Lower leg skin (tissue), 4 donors: Measurements from ENCODE around the gene MAPKAPK2. TPM values are rescaled to one million over a fixed set of nuclear protein-coding genes. Genes with fewer than 3 reads are reported as not detected.

Experiments
- DNase-seq, 2 donors: peaks; one replicate each; pipeline ENCODE4 v3.0.0-alpha.2; 2019; ENCODE audit warnings: low spot score in 2 of 2
- H3K4me3 ChIP-seq: fragments of 200-600 bp; sonication (generic); 2 replicates; pipeline ENCODE4 v1.5.1; 2017; ENCODE audit warnings: mild to moderate bottlenecking, low read depth; ENCODE audit not compliant: poor library complexity, severe bottlenecking
- CTCF ChIP-seq, 3 donors: fragments of 450-650 bp; IDR thresholded peaks; one replicate each; pipeline ENCODE4 v1.5.1; 2016; ENCODE audit warnings: antibody characterized with exemption in 3 of 3, mild to moderate bottlenecking in 3 of 3, moderate library complexity in 2 of 3
- POLR2A ChIP-seq, 2 donors: fragments of 450-650 bp; IDR thresholded peaks; one replicate each; pipeline ENCODE4 v1.6.1; 2016 to 2017; ENCODE audit warnings: antibody characterized with exemption in 2 of 2, mild to moderate bottlenecking in 1 of 2, moderate library complexity in 1 of 2
- WGBS, 2 donors: methylation state at CpG; one replicate each; pipeline ENCODE4 v1.1.5; 2018; 5-methylcytosine and 5-hydroxymethylcytosine counted together
- intact Hi-C: fragments of 100-400 bp; cut with DNase I; formaldehyde crosslinking; loops from one replicate; pipeline ENCODE4 v1.15.0; 2023; ENCODE audit warnings: low total_unique reads
- total RNA-seq, 4 donors: library from RNA; depleted of rRNA; stranded (reverse); fragments of >200 nt; gene quantifications; one replicate each; pipeline ENCODE4 v1.1.0, GENCODE V29; 2016

The MAPKAPK2 gene
- total RNA-seq, 4 donors from 2014 or later: 40.0 to 62.4 (median 52.4) TPM

GRCh38 chr1:206710460-206710823 lies 25.7 kb downstream of the MAPKAPK2 start:
- 63 to 81% methylated on average over 3 of the region's 3 CpGs for WGBS, 2 donors
- TF ChIP-seq POLR2A (IDR thresholded peaks at IDR 0.05) (no peak), CTCF (IDR thresholded peaks at IDR 0.05) (no peak)
- no peak overlapping the region for H3K4me3 ChIP-seq
- intact Hi-C loops: no loop called here
- no peak for DNase-seq

- no peak for TF ChIP-seq POLR2A (IDR thresholded peaks at IDR 0.05)
- TF ChIP-seq CTCF (IDR thresholded peaks at IDR 0.05): no peak
- no peak overlapping the region for H3K4me3 ChIP-seq
- no peak for DNase-seq
- intact Hi-C loops: no loop called here
- WGBS, 2 donors: 85 to 87% methylated on average over 4 of the region's 4 CpGs
Measured at GRCh38 chr1:206713070-206713469, 28.4 kb downstream of the MAPKAPK2 start.

GRCh38 chr1:206713910-206714312 lies 29.2 kb downstream of the MAPKAPK2 start:
- intact Hi-C loops: no loop called here
- no peak for DNase-seq
- WGBS, 2 donors: 49 to 57% methylated on average over 6 of the region's 6 CpGs

GRCh38 chr1:206714331-206715058 lies 29.8 kb downstream of the MAPKAPK2 start:
- no peak overlapping the region for H3K4me3 ChIP-seq
- 50 to 62% methylated on average over 9 of the region's 9 CpGs for WGBS, 2 donors
- TF ChIP-seq CTCF (IDR thresholded peaks at IDR 0.05): no peak
- TF ChIP-seq POLR2A (IDR thresholded peaks at IDR 0.05): no peak
- intact Hi-C loops: no loop called here
- DNase-seq: no peak

More at GRCh38 chr1:206713910-206714312, 29.2 kb downstream of the MAPKAPK2 start:
- TF ChIP-seq CTCF (IDR thresholded peaks at IDR 0.05) (no peak), POLR2A (IDR thresholded peaks at IDR 0.05) (no peak)
- H3K4me3 ChIP-seq: no peak overlapping the region

GRCh38 chr1:206715120-206715519 lies 30.4 kb downstream of the MAPKAPK2 start:
- TF ChIP-seq POLR2A (IDR thresholded peaks at IDR 0.05): no peak
- TF ChIP-seq CTCF (IDR thresholded peaks at IDR 0.05): no peak
- H3K4me3 ChIP-seq: no peak overlapping the region
- no peak for DNase-seq
- WGBS, 2 donors: 81 to 86% methylated on average over 4 of the region's 4 CpGs
- intact Hi-C loops: no loop called here
